Smooth muscle cell (in vitro differentiated cells): ENCODE data around the gene ENOX2. TPM values are rescaled to one million over a fixed set of nuclear protein-coding genes. Genes with fewer than 3 reads are reported as not detected.

Experiments used
- DNase-seq: peaks from one replicate; lab custom pipeline; 2025; ENCODE audit not compliant: unreplicated experiment; lab: John Stamatoyannopoulos, UW
- H2AFZ ChIP-seq: fragments of 200-600 bp; sonication (generic); 2 replicates; pipeline ENCODE4 v1.6.0; 2016; ENCODE audit warnings: antibody characterized with exemption, low read depth, mild to moderate bottlenecking
- H3F3A ChIP-seq: fragments of 200-600 bp; sonication (generic); 2 replicates; pipeline ENCODE4 v1.6.0; 2017; ENCODE audit warnings: antibody characterized with exemption, low read depth
- H3K27ac ChIP-seq: fragments of 200-600 bp; sonication (generic); 2 replicates; pipeline ENCODE4 v1.5.1; 2016; ENCODE audit warnings: low read depth, mild to moderate bottlenecking
- H3K27me3 ChIP-seq: fragments of 200-600 bp; sonication (generic); 2 replicates; pipeline ENCODE4 v1.6.1; 2016; ENCODE audit warnings: low read depth, mild to moderate bottlenecking
- H3K36me3 ChIP-seq: fragments of 200-600 bp; sonication (generic); 2 replicates; pipeline ENCODE4 v1.5.1; 2016; ENCODE audit warnings: low read depth
- H3K4me1 ChIP-seq: fragments of 200-600 bp; sonication (generic); 2 replicates; pipeline ENCODE4 v1.5.1; 2016; ENCODE audit warnings: low read depth
- H3K4me2 ChIP-seq: fragments of 200-600 bp; sonication (generic); 2 replicates; pipeline ENCODE4 v1.6.0; 2016; ENCODE audit warnings: mild to moderate bottlenecking
- H3K4me3 ChIP-seq: fragments of 200-600 bp; sonication (generic); 2 replicates; pipeline ENCODE4 v1.5.1; 2016; ENCODE audit warnings: mild to moderate bottlenecking
- H3K79me2 ChIP-seq: fragments of 200-600 bp; sonication (generic); 2 replicates; pipeline ENCODE4 v1.6.0; 2016; ENCODE audit warnings: low read depth, mild to moderate bottlenecking
- H3K9ac ChIP-seq: fragments of 200-600 bp; sonication (generic); 2 replicates; pipeline ENCODE4 v1.6.0; 2016; ENCODE audit warnings: low read depth
- H3K9me3 ChIP-seq: fragments of 200-600 bp; sonication (generic); replicated peaks from 2 replicates; pipeline ENCODE4 v1.5.1; 2016; ENCODE audit warnings: low read depth
- H4K20me1 ChIP-seq: fragments of 200-600 bp; sonication (generic); 2 replicates; pipeline ENCODE4 v1.6.0; 2016; ENCODE audit warnings: low read depth
- CTCF ChIP-seq: fragments of 200-600 bp; sonication (generic); IDR thresholded peaks from 2 replicates; pipeline ENCODE4 v1.5.1; 2017; ENCODE audit warnings: borderline replicate concordance, mild to moderate bottlenecking, antibody characterized with exemption; ENCODE audit not compliant: insufficient read depth, poor library complexity, severe bottlenecking
- WGBS: methylation state at CpG from one replicate; pipeline ENCODE4 v1.1.7; 2016; ENCODE audit warnings: low lambda C conversion rate; 5-methylcytosine and 5-hydroxymethylcytosine counted together
- polyA plus RNA-seq: library from polyadenylated mRNA; unstranded; fragments of >200 nt; fragmentation: Nextera tagmentation; extraction: Ambion mirVana; gene quantifications from 2 replicates; pipeline ENCODE4 v1.2.1, GENCODE V29; 2016
- total RNA-seq: library from RNA; depleted of rRNA; stranded (reverse); fragments of >200 nt; gene quantifications from 2 replicates; pipeline ENCODE4 v1.2.3, GENCODE V29; 2014

Gene ENOX2
- total and polyA plus RNA-seq, 2 experiments from 2014 or later = 7.0 to 11.2 TPM

- H3F3A ChIP-seq = no peaks in the 10 kb centered on the region
- H3K27ac ChIP-seq = no peak overlapping the region
- no peaks in the 10 kb centered on the region for H3K36me3 ChIP-seq
- 79% methylated on average over 2 of the region's 2 CpGs for WGBS
- no peak overlapping the region for H3K4me2 ChIP-seq
- no peak for TF ChIP-seq CTCF
- no peaks in the 10 kb centered on the region for H3K9me3 ChIP-seq
- no peak overlapping the region for H3K4me3 ChIP-seq
- no peaks in the 10 kb centered on the region for H3K4me1 ChIP-seq
- DNase-seq = no peak
- no peaks in the 10 kb centered on the region for H4K20me1 ChIP-seq
- H3K79me2 ChIP-seq = no peaks in the 10 kb centered on the region
- H2AFZ ChIP-seq = no peak overlapping the region
- no peaks in the 10 kb centered on the region for H3K27me3 ChIP-seq
- no peak overlapping the region for H3K9ac ChIP-seq
Measured at GRCh38 chrX:130786030-130786429, 117.0 kb downstream of the ENOX2 start.

- H3K4me3 ChIP-seq = no peak overlapping the region
- H2AFZ ChIP-seq = no peak overlapping the region
- H3K27me3 ChIP-seq = no peaks in the 10 kb centered on the region
- no peak for TF ChIP-seq CTCF
- no peaks in the 10 kb centered on the region for H3K9me3 ChIP-seq
- no peaks in the 10 kb centered on the region for H3K36me3 ChIP-seq
- WGBS = 86% methylated on average over 3 of the region's 3 CpGs
- H4K20me1 ChIP-seq = no peaks in the 10 kb centered on the region
- H3K4me1 ChIP-seq = no peaks in the 10 kb centered on the region
- no peak overlapping the region for H3K9ac ChIP-seq
- no peak overlapping the region for H3K27ac ChIP-seq
- H3K4me2 ChIP-seq = no peak overlapping the region
- no peaks in the 10 kb centered on the region for H3F3A ChIP-seq
- no peaks in the 10 kb centered on the region for H3K79me2 ChIP-seq
- no peak for DNase-seq
Measured at GRCh38 chrX:130778773-130779172, 124.2 kb downstream of the ENOX2 start.

- Histone ChIP-seq H2AFZ (no peak overlapping the region), H3K27me3 (no peaks in the 10 kb centered on the region), H3K27ac (no peak overlapping the region), H3K4me3 (no peak overlapping the region), H3K9ac (no peak overlapping the region), H3K4me1 (peaks cover 6% of the 10 kb centered on the region), H4K20me1 (no peaks in the 10 kb centered on the region), H3K9me3 (no peaks in the 10 kb centered on the region), H3K79me2 (no peaks in the 10 kb centered on the region), H3F3A (peaks cover 4% of the 10 kb centered on the region), H3K36me3 (no peaks in the 10 kb centered on the region), H3K4me2 (no peak overlapping the region)
- no peak for TF ChIP-seq CTCF
- DNase-seq = no peak
- 91% methylated on average over 1 of the region's 1 CpG for WGBS
Measured at GRCh38 chrX:130775849-130776248, 127.2 kb downstream of the ENOX2 start.

- H3F3A ChIP-seq = peaks cover 4% of the 10 kb centered on the region
- H3K27me3 ChIP-seq = no peaks in the 10 kb centered on the region
- H3K4me2 ChIP-seq = no peak overlapping the region
- peaks cover 6% of the 10 kb centered on the region for H3K4me1 ChIP-seq
- H3K4me3 ChIP-seq = no peak overlapping the region
- H3K9me3 ChIP-seq = no peaks in the 10 kb centered on the region
- no peaks in the 10 kb centered on the region for H3K79me2 ChIP-seq
- H3K36me3 ChIP-seq = no peaks in the 10 kb centered on the region
- no peak overlapping the region for H2AFZ ChIP-seq
- no peak overlapping the region for H3K27ac ChIP-seq
- H4K20me1 ChIP-seq = no peaks in the 10 kb centered on the region
- WGBS = 54% methylated on average over 4 of the region's 4 CpGs
- no peak overlapping the region for H3K9ac ChIP-seq
- no peak for DNase-seq
- no peak for TF ChIP-seq CTCF
Measured at GRCh38 chrX:130772776-130773143, 130.2 kb downstream of the ENOX2 start.
